RWPE1 (cell line): ENCODE results near the gene HSPB1.

ENCODE experiments used
- CTCF ChIA-PET: fragments of 350-600 bp; sonication (Branson Sonifier 250); formaldehyde crosslinking; extraction: SDS; loops from one replicate; lab custom pipeline; 2021; lab: Yijun Ruan, JAX
- POLR2A ChIA-PET: fragments of 400-600 bp; formaldehyde crosslinking; extraction: SDS; loops from one replicate; lab custom pipeline; 2020; ENCODE audit warnings: antibody characterized with exemption; ENCODE audit not compliant: low non-redundant PET; lab: Yijun Ruan, JAX
- DNase-seq: peaks from one replicate; pipeline ENCODE4 v3.0.0; 2012; ENCODE audit warnings: low spot score
- H3K27ac ChIP-seq: fragments of 450-650 bp; 2 replicates; pipeline ENCODE4 v1.5.1; 2017
- CTCF ChIP-seq: fragments of 450-650 bp; conservative IDR thresholded peaks from 2 replicates; pipeline ENCODE4 v1.5.1; 2017; ENCODE audit warnings: low read depth, mild to moderate bottlenecking

Gene HSPB1

GRCh38 chr7:76293407-76293901, 9.0 kb upstream of the HSPB1 start:
- TF ChIP-seq CTCF = no peak
- ChIA-PET CTCF (interaction anchor here (1.6 to 2.5 kb wide), 2 partner anchors 21 to 115 kb away, joined by 4 to 8 read pairs; no protein-coding TSS in a partner anchor), POLR2A (no interaction called here)
- peak overlapping the region; percentile 100 for H3K27ac ChIP-seq
- no peak for DNase-seq

DNA sequence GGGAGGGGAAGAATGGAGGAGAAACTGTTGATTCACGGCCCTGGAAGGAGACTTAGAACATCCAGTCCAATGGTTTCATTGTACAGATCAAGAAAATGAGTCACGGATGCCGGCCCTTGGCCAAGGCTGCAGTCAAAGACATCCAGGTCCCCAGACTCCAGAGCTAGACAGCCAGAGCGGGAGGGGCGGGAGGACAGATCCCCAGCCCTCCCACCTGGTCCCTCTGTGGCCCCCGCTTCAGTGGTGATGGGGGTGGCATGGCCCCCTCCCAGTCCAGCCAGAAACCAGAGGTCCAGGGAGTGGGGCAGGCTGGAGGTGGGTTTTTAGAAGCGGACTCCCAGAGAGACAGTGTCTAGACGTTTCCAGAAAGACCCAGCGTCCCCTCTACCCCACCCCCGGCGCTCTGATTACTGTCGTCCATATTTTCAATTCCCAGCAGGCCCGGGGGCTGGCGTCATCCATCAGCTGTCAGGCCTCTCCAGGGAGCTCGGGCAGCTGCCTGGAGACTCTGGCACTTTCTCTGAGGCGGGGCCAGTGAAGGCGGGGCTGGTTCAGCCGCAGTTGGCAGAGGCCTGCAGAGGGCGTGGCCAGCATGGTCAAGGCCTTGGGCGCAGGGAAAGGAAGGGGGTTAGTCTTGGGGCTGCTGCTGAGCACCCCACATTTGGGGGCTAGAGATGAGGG, 8.0 kb upstream of the HSPB1 start:
- peak overlapping the region; percentile 100 for H3K27ac ChIP-seq
- peak; percentile 86 for DNase-seq
- ChIA-PET CTCF (interaction anchor here (1.6 kb wide), 1 partner anchor 20 kb away, joined by 4 read pairs; no protein-coding TSS in a partner anchor), POLR2A (interaction anchor here (0.7 to 1.9 kb wide), 2 partner anchors 11 to 70 kb away, joined by 3 to 9 read pairs; no protein-coding TSS in a partner anchor)
- no peak for TF ChIP-seq CTCF

- peak overlapping the region; percentile 100 for H3K27ac ChIP-seq
- CTCF ChIA-PET = interaction anchor here (1.2 to 1.9 kb wide), 3 partner anchors 10 to 118 kb away, joined by 4 to 8 read pairs (median 5); no protein-coding TSS in a partner anchor
- POLR2A ChIA-PET = interaction anchor here (0.5 kb wide), 1 partner anchor 9 kb away, joined by 4 read pairs; no protein-coding TSS in a partner anchor
- TF ChIP-seq CTCF = no peak
- peak; percentile 78 for DNase-seq
Measured at GRCh38 chr7:76296743-76297740, 5.4 kb upstream of the HSPB1 start.

DNA sequence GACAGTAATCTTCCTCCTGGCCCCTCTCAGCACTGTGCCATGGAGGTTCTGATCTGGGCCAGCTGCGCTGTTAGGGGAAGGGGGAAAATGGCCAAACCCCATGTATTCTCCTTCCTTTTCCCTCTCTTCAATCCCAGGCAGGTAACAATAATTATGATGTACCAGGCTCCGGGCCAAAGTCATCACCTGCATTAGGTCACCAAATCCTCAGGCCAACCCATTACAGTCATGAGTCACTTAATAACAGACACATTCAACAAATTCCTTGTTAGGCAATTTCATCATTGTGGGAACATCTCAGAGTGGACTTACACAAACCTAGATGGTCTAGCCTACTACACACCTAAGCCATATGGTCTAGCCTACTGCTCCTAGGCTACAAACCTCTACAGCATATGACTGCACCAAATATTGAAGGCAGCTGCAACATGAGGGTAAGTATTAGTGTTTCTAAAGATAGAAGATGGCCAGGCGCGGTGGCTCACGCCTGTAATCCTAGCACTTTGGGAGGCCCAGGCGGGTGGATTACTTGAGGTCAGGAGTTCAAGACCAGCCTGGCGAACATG, 2.2 kb upstream of the HSPB1 start:
- ChIA-PET CTCF (interaction anchor here (0.6 to 1.0 kb wide), 2 partner anchors 9 to 1948 kb away, joined by 3 read pairs; no protein-coding TSS in a partner anchor), POLR2A (no interaction called here)
- no peak for TF ChIP-seq CTCF
- peak overlapping the region; percentile 100 for H3K27ac ChIP-seq
- peak; percentile 80 for DNase-seq

- peak overlapping the region; percentile 100 for H3K27ac ChIP-seq
- DNase-seq = no peak
- ChIA-PET POLR2A (no interaction called here), CTCF (no interaction called here)
- TF ChIP-seq CTCF = no peak
Measured at GRCh38 chr7:76301000-76301399, 1.5 kb upstream of the HSPB1 start.
